GM18909 (cell line): Measurements from ENCODE around the gene QTRT2.

ENCODE experiments used
- ATAC-seq: cut with Tn5 transposase; IDR thresholded peaks from one replicate; pipeline ENCODE4 v1.9.1; 2021; ENCODE audit warnings: mild to moderate bottlenecking; ENCODE audit not compliant: unreplicated experiment, poor library complexity

QTRT2 gene

GRCh38 chr3:114056130-114057010 lies at the start of gene QTRT2, which contains the start of gene CCDC191:
Gene QTRT2 (plus strand): TSS chr3:114056737. CDS start chr3:114065258, 8,521 bp downstream.
Gene CCDC191 (minus strand): TSS chr3:114056526. CDS start chr3:114056466, 60 bp downstream.
- peak; percentile 98 for ATAC-seq

- peak; percentile 77 for ATAC-seq
Measured at GRCh38 chr3:114011059-114011797, 45.3 kb upstream of the QTRT2 start.

- ATAC-seq, result no peak
Measured at GRCh38 chr3:114014211-114014610, 42.3 kb upstream of the QTRT2 start.

GRCh38 chr3:114019486-114019885 lies 37.1 kb upstream of the QTRT2 start:
- ATAC-seq, result no peak

- no peak for ATAC-seq
Measured at GRCh38 chr3:114020907-114021306, 35.6 kb upstream of the QTRT2 start.

GRCh38 chr3:114022145-114022802 lies 34.3 kb upstream of the QTRT2 start:
- no peak for ATAC-seq

- ATAC-seq, result no peak
Measured at GRCh38 chr3:114025451-114025850, 31.1 kb upstream of the QTRT2 start.

GRCh38 chr3:114026331-114026730 lies 30.2 kb upstream of the QTRT2 start:
- no peak for ATAC-seq

- ATAC-seq, result no peak
Measured at GRCh38 chr3:114033721-114034120, 22.8 kb upstream of the QTRT2 start.

GRCh38 chr3:114034211-114034610 lies 22.3 kb upstream of the QTRT2 start:
- no peak for ATAC-seq

GRCh38 chr3:114034787-114035545 lies 21.6 kb upstream of the QTRT2 start:
- no peak for ATAC-seq

- ATAC-seq, result no peak
Measured at GRCh38 chr3:114035896-114036295, 20.6 kb upstream of the QTRT2 start.

- ATAC-seq, result no peak
Measured at GRCh38 chr3:114043205-114043604, 13.3 kb upstream of the QTRT2 start.

- no peak for ATAC-seq
Measured at GRCh38 chr3:114052216-114052615, 4.3 kb upstream of the QTRT2 start.

GRCh38 chr3:114057011-114057347 lies 442 bp downstream of the QTRT2 start:
- peak; percentile 17 for ATAC-seq

- no peak for ATAC-seq
Measured at GRCh38 chr3:114058646-114059045, 2.1 kb downstream of the QTRT2 start.

GRCh38 chr3:114060906-114061655 lies 4.5 kb downstream of the QTRT2 start:
- ATAC-seq, result no peak

- no peak for ATAC-seq
Measured at GRCh38 chr3:114067804-114068203, 11.3 kb downstream of the QTRT2 start.

GRCh38 chr3:114068336-114068735 lies 11.8 kb downstream of the QTRT2 start:
- ATAC-seq, result no peak
